Subcutaneous adipose tissue (tissue), 4 donors: ENCODE data around the gene RORB. TPM values are rescaled to one million over a fixed set of nuclear protein-coding genes. Genes with fewer than 3 reads are reported as not detected.

Experiments
- total RNA-seq, 4 donors: library from RNA; depleted of rRNA; stranded (reverse); fragments of >200 nt; gene quantifications; one replicate each; pipeline ENCODE4 v1.1.0, GENCODE V29; 2016
- TF ChIP-seq, protein P1 (sequence below): fragments of 450-650 bp; IDR thresholded peaks from one replicate; pipeline ENCODE4 v1.5.1; 2016; ENCODE audit warnings: low read depth, mild to moderate bottlenecking, control low read depth, antibody characterized with exemption, moderate library complexity

Gene RORB
- total RNA-seq, 4 donors from 2014 or later, result 0.51 to 10.2 (median 1.7) TPM

DNA sequence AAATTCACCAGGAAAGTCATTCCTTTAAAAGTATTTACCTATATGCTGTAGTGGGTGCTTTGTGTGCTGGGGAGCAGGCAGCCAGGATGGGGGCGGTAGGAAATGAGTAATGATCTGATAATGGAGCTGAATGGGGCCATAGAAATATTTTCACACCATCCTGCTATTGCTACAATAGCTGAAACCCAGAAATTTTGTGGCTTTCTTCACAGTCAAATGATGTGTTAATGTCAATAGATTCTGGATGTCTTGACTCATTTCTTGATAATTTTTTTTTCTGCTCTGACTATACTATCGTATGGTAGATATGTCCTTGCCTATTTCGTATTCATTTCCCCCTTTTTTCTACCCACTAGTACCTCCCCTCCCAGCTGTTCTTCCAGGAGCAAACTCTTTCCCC is 59.5 kb downstream of the RORB start:
- TF ChIP-seq, protein P1, sequence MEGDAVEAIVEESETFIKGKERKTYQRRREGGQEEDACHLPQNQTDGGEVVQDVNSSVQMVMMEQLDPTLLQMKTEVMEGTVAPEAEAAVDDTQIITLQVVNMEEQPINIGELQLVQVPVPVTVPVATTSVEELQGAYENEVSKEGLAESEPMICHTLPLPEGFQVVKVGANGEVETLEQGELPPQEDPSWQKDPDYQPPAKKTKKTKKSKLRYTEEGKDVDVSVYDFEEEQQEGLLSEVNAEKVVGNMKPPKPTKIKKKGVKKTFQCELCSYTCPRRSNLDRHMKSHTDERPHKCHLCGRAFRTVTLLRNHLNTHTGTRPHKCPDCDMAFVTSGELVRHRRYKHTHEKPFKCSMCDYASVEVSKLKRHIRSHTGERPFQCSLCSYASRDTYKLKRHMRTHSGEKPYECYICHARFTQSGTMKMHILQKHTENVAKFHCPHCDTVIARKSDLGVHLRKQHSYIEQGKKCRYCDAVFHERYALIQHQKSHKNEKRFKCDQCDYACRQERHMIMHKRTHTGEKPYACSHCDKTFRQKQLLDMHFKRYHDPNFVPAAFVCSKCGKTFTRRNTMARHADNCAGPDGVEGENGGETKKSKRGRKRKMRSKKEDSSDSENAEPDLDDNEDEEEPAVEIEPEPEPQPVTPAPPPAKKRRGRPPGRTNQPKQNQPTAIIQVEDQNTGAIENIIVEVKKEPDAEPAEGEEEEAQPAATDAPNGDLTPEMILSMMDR, result no peak

DNA sequence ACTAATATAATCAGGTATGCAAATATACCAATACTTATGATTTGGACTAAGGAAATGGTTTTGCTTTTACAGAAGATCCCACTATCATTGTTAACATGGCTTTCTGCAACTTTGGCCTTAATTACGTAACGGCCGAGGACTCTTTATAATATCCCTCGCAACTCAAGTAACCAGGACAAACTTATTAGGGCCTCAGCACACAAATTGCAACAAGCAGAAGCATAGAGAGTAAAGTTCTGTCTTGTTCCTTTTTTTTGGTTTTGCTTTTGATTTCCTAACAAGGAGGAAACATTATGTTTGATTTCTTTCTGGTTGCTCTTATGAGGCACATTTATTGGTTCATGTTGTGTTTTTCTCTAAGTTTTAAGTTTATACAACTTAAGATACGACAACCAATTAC is 60.4 kb downstream of the RORB start:
- TF ChIP-seq, protein P1, result no peak

- TF ChIP-seq, protein P1, result no peak
Observed at GRCh38 chr9:74562611-74563010, 65.5 kb downstream of the RORB start.

DNA sequence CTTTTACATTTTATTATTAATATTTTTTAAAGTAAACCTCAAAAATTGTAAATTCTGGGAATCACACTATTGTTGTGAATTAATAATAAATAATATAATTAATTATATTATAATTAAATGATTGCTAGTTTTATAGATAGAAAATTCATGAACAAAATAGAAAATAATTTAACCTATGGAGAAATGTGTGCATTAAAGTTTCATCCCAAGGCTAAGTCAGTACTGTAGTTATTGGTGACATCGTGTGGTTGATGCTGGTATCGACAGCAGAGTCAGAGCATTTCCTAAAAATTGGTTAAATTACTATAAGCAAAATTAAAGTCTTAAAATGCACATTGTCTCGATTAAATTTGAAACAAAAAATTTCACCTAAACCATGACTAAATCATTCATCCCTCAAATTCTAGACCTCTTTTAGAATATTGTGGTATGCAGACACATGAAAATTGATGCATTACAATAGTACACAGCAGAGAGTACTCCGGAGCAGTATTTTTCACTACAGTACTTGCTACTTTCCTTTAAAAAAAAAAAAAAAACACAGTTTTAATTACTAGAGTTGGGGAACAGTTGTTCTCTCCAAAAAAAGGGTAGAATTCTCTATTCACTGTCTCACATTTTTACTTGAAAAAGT is 73.9 kb downstream of the RORB start:
- TF ChIP-seq, protein P1, result no peak

DNA sequence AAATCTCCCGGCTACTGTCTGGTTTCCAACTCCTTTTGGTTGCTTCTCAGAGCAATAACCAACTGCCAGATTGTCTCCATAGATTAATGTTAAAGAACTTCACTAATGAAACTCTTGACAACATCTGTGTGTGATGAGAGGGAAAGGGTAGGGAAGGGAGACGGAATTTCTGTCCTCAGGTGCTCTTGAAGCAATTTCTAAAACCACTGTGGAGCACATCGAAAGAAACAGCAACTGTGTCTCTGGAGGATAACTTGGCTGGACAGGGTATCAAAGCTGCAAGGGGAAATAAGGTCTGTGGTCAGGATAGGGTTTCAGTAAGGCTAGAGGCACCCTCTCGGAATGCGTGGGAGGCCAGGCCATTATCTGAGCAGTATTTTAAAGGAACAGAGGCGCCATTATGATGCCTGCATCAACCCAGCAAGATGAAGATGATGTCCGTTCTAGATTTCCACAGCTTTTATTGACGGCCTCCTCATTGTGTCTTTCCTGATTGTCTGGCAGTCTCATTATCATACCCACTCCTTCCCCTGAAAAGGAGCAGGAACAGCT is 76.6 kb downstream of the RORB start:
- TF ChIP-seq, protein P1, result no peak

GRCh38 chr9:74576176-74576575 is 79.0 kb downstream of the RORB start:
- TF ChIP-seq, protein P1, result no peak

DNA sequence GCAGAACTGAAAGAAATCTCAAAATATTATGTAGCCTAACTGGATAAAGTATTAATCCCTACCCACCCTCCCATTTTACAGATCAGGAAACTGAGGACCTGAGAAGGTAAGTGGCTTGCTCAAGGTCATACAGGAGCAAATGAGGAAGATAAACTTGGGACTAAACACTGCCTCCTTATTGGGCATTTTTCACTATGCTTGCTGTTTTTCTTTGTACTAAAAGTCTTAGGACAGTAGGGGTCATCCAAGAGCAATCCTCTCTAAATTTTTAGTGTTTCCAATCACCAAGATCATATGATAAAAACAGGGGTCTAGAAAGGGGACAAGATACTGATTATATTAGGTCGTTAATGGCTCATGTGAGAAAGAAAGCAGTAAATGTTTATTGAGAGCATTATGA is 80.8 kb downstream of the RORB start:
- TF ChIP-seq, protein P1, result no peak
